BJ (cell line): ENCODE results near the gene ONECUT3. TPM values are rescaled to one million over a fixed set of nuclear protein-coding genes. Genes with fewer than 3 reads are reported as not detected.

Source experiments
- CTCF ChIA-PET: fragments of 350-600 bp; formaldehyde crosslinking; extraction: SDS; loops from one replicate; lab custom pipeline; 2021; ENCODE audit warnings: antibody characterized with exemption, inconsistent platforms; lab: Yijun Ruan, JAX
- POLR2A ChIA-PET: fragments of 300-600 bp; sonication (Branson Sonifier 250); formaldehyde crosslinking; extraction: SDS; loops from one replicate; lab custom pipeline; 2021; ENCODE audit warnings: antibody characterized with exemption; lab: Charles Lee
- DNase-seq: peaks from one replicate; pipeline ENCODE4 v3.0.0-alpha.2; 2011; ENCODE audit warnings: low read depth
- H3K27me3 ChIP-seq: 2 replicates; pipeline ENCODE4 v1.6.0; 2011; ENCODE audit warnings: low read length; ENCODE audit not compliant: control insufficient read depth, insufficient read depth
- H3K36me3 ChIP-seq: 2 replicates; pipeline ENCODE4 v1.5.1; 2011; ENCODE audit warnings: low read length; ENCODE audit not compliant: control insufficient read depth, insufficient read depth
- H3K4me3 ChIP-seq: 2 replicates; pipeline ENCODE4 v1.5.1; 2011; ENCODE audit warnings: low read depth, mild to moderate bottlenecking, control low read depth, low read length
- CTCF ChIP-seq: IDR thresholded peaks from 2 replicates; pipeline ENCODE4 v1.5.1; 2011; ENCODE audit warnings: low read depth, mild to moderate bottlenecking, control low read depth, inconsistent platforms, low read length, moderate library complexity; ENCODE audit not compliant: insufficient read depth
- polyA plus RNA-seq: library from polyadenylated mRNA; depleted of rRNA; stranded (reverse); fragments of >200 nt; gene quantifications from 2 replicates; pipeline ENCODE4 v1.2.3, GENCODE V29; 2011

The ONECUT3 gene
- polyA plus RNA-seq, 1 experiment = not detected

- peaks cover 9% of the 10 kb centered on the region; the same call in 1 of the 2 replicates for H3K27me3 ChIP-seq
- H3K36me3 ChIP-seq = no peaks in the 10 kb centered on the region
- ChIA-PET POLR2A (no interaction called here), CTCF (interaction anchor here (1.1 kb wide), 1 partner anchor 36 kb away, joined by 3 read pairs; no protein-coding TSS in a partner anchor)
- no peak for TF ChIP-seq CTCF
- no peak for DNase-seq
- no peak overlapping the region for H3K4me3 ChIP-seq
Measured at GRCh38 chr19:1730157-1730556, 23.1 kb upstream of the ONECUT3 start.

- no peak for TF ChIP-seq CTCF
- no peak for DNase-seq
- Histone ChIP-seq H3K4me3 (no peak overlapping the region), H3K27me3 (peaks cover 9% of the 10 kb centered on the region; the same call in 1 of the 2 replicates), H3K36me3 (no peaks in the 10 kb centered on the region)
- ChIA-PET POLR2A (no interaction called here), CTCF (interaction anchor here (1.4 to 1.7 kb wide), 2 partner anchors 48 to 63 kb away, joined by 3 to 4 read pairs; no protein-coding TSS in a partner anchor)
Measured at GRCh38 chr19:1734321-1734966, 18.9 kb upstream of the ONECUT3 start.

GRCh38 chr19:1736280-1736679, 17.0 kb upstream of the ONECUT3 start:
- Histone ChIP-seq H3K4me3 (no peak overlapping the region), H3K27me3 (peaks cover 9% of the 10 kb centered on the region; the same call in 1 of the 2 replicates), H3K36me3 (no peaks in the 10 kb centered on the region)
- no peak for TF ChIP-seq CTCF
- CTCF ChIA-PET = no interaction called here
- no peak for DNase-seq
- POLR2A ChIA-PET = no interaction called here

GRCh38 chr19:1736927-1737326, 16.4 kb upstream of the ONECUT3 start:
- peaks cover 9% of the 10 kb centered on the region; the same call in 1 of the 2 replicates for H3K27me3 ChIP-seq
- ChIA-PET POLR2A (no interaction called here), CTCF (no interaction called here)
- H3K36me3 ChIP-seq = no peaks in the 10 kb centered on the region
- no peak for DNase-seq
- TF ChIP-seq CTCF = no peak
- H3K4me3 ChIP-seq = no peak overlapping the region

- POLR2A ChIA-PET = no interaction called here
- TF ChIP-seq CTCF = no peak
- Histone ChIP-seq H3K27me3 (peaks cover 9% of the 10 kb centered on the region), H3K36me3 (no peaks in the 10 kb centered on the region), H3K4me3 (no peak overlapping the region)
- no peak for DNase-seq
- CTCF ChIA-PET = interaction anchor here (1.0 kb wide), 1 partner anchor 10 kb away, joined by 3 read pairs; no protein-coding TSS in a partner anchor
Measured at GRCh38 chr19:1739960-1740629, 13.2 kb upstream of the ONECUT3 start.
